OCI-LY7 (cell line): ENCODE data around the gene PFKL. TPM values are rescaled to one million over a fixed set of nuclear protein-coding genes. Genes with fewer than 3 reads are reported as not detected.

ENCODE experiments used
- Bru-seq: library from RNA; stranded (reverse); fragments of 400-500 nt; gene quantifications from one replicate; lab custom pipeline; 2021; lab: Mats Ljungman, UMichigan
- BruChase-seq, 2 experiments: library from RNA; stranded (reverse); fragments of 400-500 nt; gene quantifications; one replicate each; lab custom pipeline; 2021; lab: Mats Ljungman, UMichigan
- BruUV-seq: library from RNA; stranded (reverse); fragments of 400-500 nt; replicated peaks from 2 replicates; lab custom pipeline; 2021; lab: Mats Ljungman, UMichigan
- CTCF ChIA-PET: fragments of 300-600 bp; sonication (Branson Sonifier 250); formaldehyde crosslinking; loops from one replicate; lab custom pipeline; 2022; ENCODE audit warnings: antibody characterized with exemption; ENCODE audit not compliant: unreplicated experiment; lab: Charles Lee
- POLR2A ChIA-PET: fragments of 300-600 bp; sonication (Branson Sonifier 250); formaldehyde crosslinking; loops from one replicate; lab custom pipeline; 2022; ENCODE audit warnings: antibody characterized with exemption; lab: Charles Lee
- DNase-seq: peaks from one replicate; pipeline ENCODE4 v3.0.0-alpha.2; 2015; ENCODE audit warnings: low spot score
- H2AFZ ChIP-seq: fragments of 200-600 bp; sonication (generic), shearing (Covaris generic); 2 replicates; pipeline ENCODE4 v1.6.1; 2014; ENCODE audit warnings: mild to moderate bottlenecking, antibody characterized with exemption, low read length, moderate library complexity
- H3K27ac ChIP-seq: fragments of 200-600 bp; sonication (generic); 2 replicates; pipeline ENCODE4 v1.5.1; 2014; ENCODE audit warnings: mixed run types, low read depth, mild to moderate bottlenecking, moderate library complexity, low read length, inconsistent platforms; ENCODE audit not compliant: poor library complexity, severe bottlenecking
- H3K36me3 ChIP-seq: fragments of 200-600 bp; sonication (generic); 2 replicates; pipeline ENCODE4 v1.6.1; 2014; ENCODE audit warnings: mild to moderate bottlenecking, antibody characterized with exemption, low read length, moderate library complexity, mixed read lengths; ENCODE audit not compliant: insufficient read depth
- H3K4me1 ChIP-seq: fragments of 200-600 bp; sonication (generic); 2 replicates; pipeline ENCODE4 v1.5.1; 2014; ENCODE audit warnings: mild to moderate bottlenecking, low read length; ENCODE audit not compliant: insufficient read depth, poor library complexity, severe bottlenecking
- H3K4me2 ChIP-seq: fragments of 200-600 bp; sonication (generic); 2 replicates; pipeline ENCODE4 v1.6.1; 2014; ENCODE audit warnings: mild to moderate bottlenecking, low read length
- H3K4me3 ChIP-seq: fragments of 200-600 bp; sonication (generic); 2 replicates; pipeline ENCODE4 v1.5.1; 2014; ENCODE audit warnings: mild to moderate bottlenecking, low read depth, low read length; ENCODE audit not compliant: poor library complexity, severe bottlenecking
- H3K79me2 ChIP-seq: fragments of 200-600 bp; sonication (generic); 2 replicates; pipeline ENCODE4 v1.6.1; 2016; ENCODE audit warnings: low read depth, mild to moderate bottlenecking, low read length, moderate library complexity, mixed read lengths; ENCODE audit not compliant: insufficient read depth
- H3K9me2 ChIP-seq: fragments of 200-600 bp; sonication (generic); 2 replicates; pipeline ENCODE4 v1.6.1; 2016; ENCODE audit warnings: mild to moderate bottlenecking, low read length, mixed read lengths; ENCODE audit not compliant: insufficient read depth
- H3K9me3 ChIP-seq: fragments of 200-600 bp; sonication (generic); 2 replicates; pipeline ENCODE4 v1.6.1; 2014; ENCODE audit warnings: mild to moderate bottlenecking, mixed run types, low read length, mixed read lengths
- H4K20me1 ChIP-seq: fragments of 200-600 bp; sonication (generic); 2 replicates; pipeline ENCODE4 v1.6.1; 2014; ENCODE audit warnings: mild to moderate bottlenecking, antibody characterized with exemption, low read length, moderate library complexity, mixed read lengths; ENCODE audit not compliant: insufficient read depth
- CTCF ChIP-seq: fragments of 200-600 bp; sonication (generic); conservative IDR thresholded peaks from 2 replicates; pipeline ENCODE4 v1.5.1; 2014; ENCODE audit warnings: mild to moderate bottlenecking, antibody characterized with exemption, low read length, moderate library complexity, mixed read lengths
- EZH2phosphoT487 ChIP-seq: fragments of 200-600 bp; sonication (generic); IDR thresholded peaks from 2 replicates; pipeline ENCODE4 v1.6.1; 2018; ENCODE audit warnings: low read depth, borderline replicate concordance, mild to moderate bottlenecking, mixed run types, antibody characterized with exemption, low read length, moderate library complexity, mixed read lengths
- intact Hi-C: fragments of 100-400 bp; cut with micrococcal nuclease; formaldehyde crosslinking; loops from one replicate; pipeline ENCODE4 v1.10.0; 2022; ENCODE audit not compliant: unreplicated experiment
- long read RNA-seq: library from polyadenylated mRNA; stranded (forward); transcript quantifications from one replicate; pipeline ENCODE4 v2.0.0, GENCODE V29; 2022
- total RNA-seq, 2 experiments: library from RNA; depleted of rRNA in 1 of 2; stranded (reverse); fragments of >200 nt in 1 of 2; shearing (Covaris generic) in 1 of 2; gene quantifications; 2 replicates each; pipeline ENCODE4 v1.2.3, GENCODE V29; 2014 to 2022

Gene PFKL
- total RNA-seq (2014; rRNA removed; shearing (Covaris generic)) (102 and 111 TPM in 2 replicates), total RNA-seq (2022) (123 and 128 TPM in 2 replicates), Bru-seq, nascent RNA (percentile 52 among the genes with signal in this experiment), BruChase-seq, experiment 1, labeled RNA remaining after a 6-hour chase (percentile 69 among the genes with signal in this experiment), BruChase-seq, experiment 2, labeled RNA remaining after a 2-hour chase (percentile 65 among the genes with signal in this experiment)
- long read RNA-seq, transcript PFKL-201 (22 exons, 2,912 nt) = major isoform, 300 of 463 reads
- long read RNA-seq, partial matches to known transcripts = 73 of 463 reads
- long read RNA-seq, other reads (novel, unspliced or antisense) = 83 of 463 reads

GRCh38 chr21:44299458-44300261 lies at the start of gene PFKL:
Gene PFKL (plus strand): TSS chr21:44300053. CDS start chr21:44300106, 53 bp downstream.
- no peaks in the 10 kb centered on the region for H3K9me3 ChIP-seq
- intact Hi-C loops = no loop called here
- ChIA-PET CTCF (no interaction called here), POLR2A (no interaction called here)
- peak within 1 kb of the TSS; percentile 67; the same call in 1 of the 2 replicates for H2AFZ ChIP-seq
- no peaks in the 10 kb centered on the region for H3K36me3 ChIP-seq
- H3K4me1 ChIP-seq = peaks cover 87% of the 10 kb centered on the region
- H3K4me2 ChIP-seq = peak within 1 kb of the TSS; percentile 96
- peaks cover 7% of the 10 kb centered on the region; the same call in 1 of the 2 replicates for H3K79me2 ChIP-seq
- peak within 1 kb of the TSS; percentile 86 for H3K4me3 ChIP-seq
- H3K27ac ChIP-seq = peak within 1 kb of the TSS; percentile 81
- peak; percentile 81 for DNase-seq
- H3K9me2 ChIP-seq = no peaks in the 10 kb centered on the region
- H4K20me1 ChIP-seq = no peaks in the 10 kb centered on the region; the same call in 1 of the 2 replicates
- BruUV-seq = no TSS peak
- no peak for TF ChIP-seq CTCF
- TF ChIP-seq EZH2phosphoT487 = no peak

GRCh38 chr21:44253832-44254710 lies 45.8 kb upstream of the PFKL start:
- Histone ChIP-seq H4K20me1 (no peaks in the 10 kb centered on the region), H3K4me3 (no peak overlapping the region), H2AFZ (no peak overlapping the region), H3K79me2 (no peaks in the 10 kb centered on the region), H3K27ac (no peak overlapping the region), H3K4me1 (no peaks in the 10 kb centered on the region), H3K36me3 (no peaks in the 10 kb centered on the region), H3K4me2 (no peak overlapping the region), H3K9me2 (no peaks in the 10 kb centered on the region), H3K9me3 (no peaks in the 10 kb centered on the region)
- BruUV-seq = no TSS peak
- no peak for TF ChIP-seq CTCF
- TF ChIP-seq EZH2phosphoT487 = no peak
- ChIA-PET POLR2A (no interaction called here), CTCF (no interaction called here)
- no peak for DNase-seq
- intact Hi-C loops = no loop called here
